HEK293T (cell line): ENCODE measurements around the gene CD47.

ENCODE experiments used
- ARNT ChIP-seq: fragments of 450-650 bp; IDR thresholded peaks from 2 replicates; pipeline ENCODE4 v1.6.1; 2017; ENCODE audit warnings: mild to moderate bottlenecking
- CTBP1 ChIP-seq: fragments of 450-650 bp; IDR thresholded peaks from 2 replicates; pipeline ENCODE4 v1.6.1; 2016; ENCODE audit warnings: borderline replicate concordance
- FOXK2 ChIP-seq: fragments of 450-650 bp; IDR thresholded peaks from 2 replicates; pipeline ENCODE4 v1.6.1; 2016; ENCODE audit warnings: mild to moderate bottlenecking
- FOXM1 ChIP-seq: fragments of 450-650 bp; IDR thresholded peaks from 2 replicates; pipeline ENCODE4 v1.6.1; 2017; ENCODE audit warnings: mild to moderate bottlenecking, borderline replicate concordance
- HDGF ChIP-seq: fragments of 450-650 bp; IDR thresholded peaks from 2 replicates; pipeline ENCODE4 v1.6.1; 2017; ENCODE audit warnings: antibody characterized with exemption, borderline replicate concordance
- L3MBTL2 ChIP-seq: fragments of 450-650 bp; conservative IDR thresholded peaks from 2 replicates; pipeline ENCODE4 v1.6.1; 2016; ENCODE audit warnings: mild to moderate bottlenecking
- NFRKB ChIP-seq: fragments of 450-650 bp; IDR thresholded peaks from 2 replicates; pipeline ENCODE4 v1.6.1; 2016; ENCODE audit warnings: mild to moderate bottlenecking, moderate library complexity
- PKNOX1 ChIP-seq: fragments of 450-650 bp; IDR thresholded peaks from 2 replicates; pipeline ENCODE4 v1.6.1; 2016
- SP1 ChIP-seq: fragments of 450-650 bp; IDR thresholded peaks from 2 replicates; pipeline ENCODE4 v1.6.1; 2017
- SUZ12 ChIP-seq: fragments of 450-650 bp; IDR thresholded peaks from 2 replicates; pipeline ENCODE4 v1.6.1; 2016; ENCODE audit warnings: mild to moderate bottlenecking

GRCh38 chr3:108035751-108036150, 55.1 kb downstream of the CD47 start:
- TF ChIP-seq SP1 (no peak), FOXK2 (no peak), FOXM1 (no peak), HDGF (no peak), PKNOX1 (no peak), L3MBTL2 (no peak), CTBP1 (no peak), NFRKB (no peak), SUZ12 (no peak), ARNT (no peak)
